HEK293 (cell line): Measurements from ENCODE around the gene TTLL1.

Experiments
- CTCF ChIA-PET: fragments of 350-600 bp; formaldehyde crosslinking; extraction: SDS; loops from one replicate; lab custom pipeline; 2021; ENCODE audit warnings: antibody characterized with exemption; lab: Yijun Ruan, JAX
- POLR2A ChIA-PET: fragments of 300-600 bp; formaldehyde crosslinking; extraction: SDS; loops from one replicate; lab custom pipeline; 2020; ENCODE audit warnings: antibody characterized with exemption, inconsistent platforms; lab: Yijun Ruan, JAX
- H3K27ac ChIP-seq: fragments of 200-500 bp; sonication (Bioruptor generic); 2 replicates; pipeline ENCODE4 v1.5.1; 2014; ENCODE audit warnings: low read depth, low read length, control low read depth, inconsistent platforms; ENCODE audit errors: extremely low read depth
- H3K36me3 ChIP-seq, 2 experiments: fragments of 200-500 bp in 1 of 2; sonication (Bioruptor generic) in 1 of 2; 1 replicate in 1 of 2; 2 replicates in 1 of 2; pipeline ENCODE4 v1.5.1; 2014 to 2017; ENCODE audit warnings: inconsistent platforms in 2 of 2, low read length in 2 of 2; ENCODE audit not compliant: control insufficient read depth in 2 of 2, insufficient read depth in 1 of 2
- H3K4me1 ChIP-seq: fragments of 200-500 bp; sonication (Bioruptor generic); 2 replicates; pipeline ENCODE4 v1.5.1; 2014; ENCODE audit warnings: mild to moderate bottlenecking, low read length, inconsistent platforms; ENCODE audit not compliant: control insufficient read depth, insufficient read depth
- H3K4me3 ChIP-seq: 2 replicates; pipeline ENCODE4 v1.5.1; 2011; ENCODE audit warnings: low read depth, mild to moderate bottlenecking, control low read depth, low read length, moderate library complexity
- H3K9me3 ChIP-seq: fragments of 200-500 bp; sonication (Bioruptor generic); 2 replicates; pipeline ENCODE4 v1.5.1; 2014; ENCODE audit warnings: low read depth, low read length, inconsistent platforms; ENCODE audit not compliant: control insufficient read depth, insufficient read depth
- BCL6B ChIP-seq: fragments of 450-650 bp; formaldehyde crosslinking; IDR thresholded peaks from 2 replicates; pipeline ENCODE4 v1.5.1; 2017; ENCODE audit warnings: missing biosample characterization, missing genetic modification characterization
- GLI2 ChIP-seq: fragments of 450-650 bp; formaldehyde crosslinking; IDR thresholded peaks from 2 replicates; pipeline ENCODE4; 2017; ENCODE audit warnings: missing biosample characterization, missing genetic modification characterization, low read depth, borderline replicate concordance
- PRDM10 ChIP-seq: fragments of 450-650 bp; formaldehyde crosslinking; IDR thresholded peaks from 2 replicates; pipeline ENCODE4 v1.5.1; 2016; ENCODE audit warnings: missing biosample characterization, missing genetic modification characterization
- REPIN1 ChIP-seq: fragments of 450-650 bp; formaldehyde crosslinking; IDR thresholded peaks from 2 replicates; pipeline ENCODE4 v1.5.1; 2017; ENCODE audit warnings: missing biosample characterization, missing genetic modification characterization, low read depth
- SP3 ChIP-seq: fragments of 450-650 bp; formaldehyde crosslinking; IDR thresholded peaks from 2 replicates; pipeline ENCODE4 v1.5.1; 2016; ENCODE audit warnings: missing biosample characterization, missing genetic modification characterization
- SP7 ChIP-seq: fragments of 450-650 bp; formaldehyde crosslinking; IDR thresholded peaks from 2 replicates; pipeline ENCODE4 v1.5.1; 2016; ENCODE audit warnings: missing biosample characterization, missing genetic modification characterization
- ZBTB17 ChIP-seq: fragments of 450-650 bp; formaldehyde crosslinking; IDR thresholded peaks from 2 replicates; pipeline ENCODE4 v1.5.1; 2016; ENCODE audit warnings: missing biosample characterization, missing genetic modification characterization
- ZFHX2 ChIP-seq: fragments of 450-650 bp; formaldehyde crosslinking; conservative IDR thresholded peaks from 2 replicates; pipeline ENCODE4 v1.5.1; 2016; ENCODE audit warnings: missing biosample characterization, missing genetic modification characterization
- ZFP41 ChIP-seq: fragments of 450-650 bp; formaldehyde crosslinking; IDR thresholded peaks from 2 replicates; pipeline ENCODE4 v1.5.1; 2016; ENCODE audit warnings: missing biosample characterization, missing genetic modification characterization, borderline replicate concordance
- ZNF335 ChIP-seq: fragments of 450-650 bp; formaldehyde crosslinking; conservative IDR thresholded peaks from 2 replicates; pipeline ENCODE4 v1.5.1; 2016; ENCODE audit warnings: missing biosample characterization, missing genetic modification characterization
- ZNF394 ChIP-seq: fragments of 450-650 bp; formaldehyde crosslinking; IDR thresholded peaks from 2 replicates; pipeline ENCODE4 v1.5.1; 2016; ENCODE audit warnings: missing biosample characterization, missing genetic modification characterization, mild to moderate bottlenecking, moderate library complexity, borderline replicate concordance
- ZNF48 ChIP-seq: fragments of 450-650 bp; formaldehyde crosslinking; IDR thresholded peaks from 2 replicates; pipeline ENCODE4 v1.5.1; 2016; ENCODE audit warnings: missing biosample characterization, missing genetic modification characterization
- ZNF623 ChIP-seq: fragments of 450-650 bp; formaldehyde crosslinking; IDR thresholded peaks from 2 replicates; pipeline ENCODE4 v1.5.1; 2016; ENCODE audit warnings: missing biosample characterization, missing genetic modification characterization
- ZNF660 ChIP-seq: fragments of 450-650 bp; IDR thresholded peaks from 2 replicates; pipeline ENCODE4 v1.5.1; 2018; ENCODE audit warnings: missing biosample characterization, mild to moderate bottlenecking, missing genetic modification characterization
- ZNF692 ChIP-seq: fragments of 450-650 bp; formaldehyde crosslinking; IDR thresholded peaks from 2 replicates; pipeline ENCODE4 v1.5.1; 2016; ENCODE audit warnings: missing biosample characterization, missing genetic modification characterization
- ZNF792 ChIP-seq: fragments of 450-650 bp; formaldehyde crosslinking; IDR thresholded peaks from 2 replicates; pipeline ENCODE4 v1.5.1; 2016; ENCODE audit warnings: missing biosample characterization, missing genetic modification characterization
- TF ChIP-seq, protein P1 (sequence below): fragments of 450-650 bp; formaldehyde crosslinking; IDR thresholded peaks from 2 replicates; pipeline ENCODE4 v1.5.1; 2016; ENCODE audit warnings: missing biosample characterization, missing genetic modification characterization
- TF ChIP-seq, protein P2 (sequence below): fragments of 450-650 bp; formaldehyde crosslinking; IDR thresholded peaks from 2 replicates; pipeline ENCODE4 v1.5.1; 2016; ENCODE audit warnings: missing biosample characterization, missing genetic modification characterization
- TF ChIP-seq, protein P3 (sequence below): fragments of 450-650 bp; IDR thresholded peaks from 2 replicates; pipeline ENCODE4 v1.5.1; 2018; ENCODE audit warnings: missing biosample characterization, mild to moderate bottlenecking, missing genetic modification characterization

Gene TTLL1

GRCh38 chr22:43090130-43090789 is 1.1 kb upstream of the TTLL1 start (continued):
- TF ChIP-seq REPIN1 (tag by site-specific recombination) = no peak
- TF ChIP-seq, protein P1, sequence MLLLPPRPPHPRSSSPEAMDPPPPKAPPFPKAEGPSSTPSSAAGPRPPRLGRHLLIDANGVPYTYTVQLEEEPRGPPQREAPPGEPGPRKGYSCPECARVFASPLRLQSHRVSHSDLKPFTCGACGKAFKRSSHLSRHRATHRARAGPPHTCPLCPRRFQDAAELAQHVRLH (tag by site-specific recombination) = no peak

DNA sequence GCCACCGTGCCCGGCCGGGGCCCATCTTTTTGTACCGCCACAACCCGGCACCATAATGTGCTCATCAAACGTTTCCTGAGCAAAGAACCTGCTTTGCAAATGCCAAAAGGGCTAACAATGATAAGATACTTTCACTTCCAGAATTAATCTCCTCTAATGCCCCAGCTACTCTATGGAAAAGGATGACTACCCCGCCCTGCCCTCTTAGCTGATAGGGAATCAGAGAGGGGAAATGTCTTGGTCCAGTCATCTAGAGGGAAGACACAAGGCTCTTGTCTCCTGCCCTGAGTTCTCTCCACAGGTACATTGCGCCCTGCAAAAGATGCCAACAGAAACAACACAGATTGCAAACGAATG is 586 bp downstream of the TTLL1 start:
- peak overlapping the region; percentile 73 for H3K4me3 ChIP-seq
- CTCF ChIA-PET = interaction anchor here (0.6 to 0.7 kb wide), 2 partner anchors 30 to 221 kb away, joined by 3 read pairs; no protein-coding TSS in a partner anchor
- no peaks in the 10 kb centered on the region for H3K4me1 ChIP-seq
- H3K36me3 ChIP-seq = no peaks in the 10 kb centered on the region; a peak in 1 of 3 replicates
- POLR2A ChIA-PET = no interaction called here
- H3K27ac ChIP-seq = peak overlapping the region; percentile 26; the same call in 1 of the 2 replicates
- TF ChIP-seq, protein P2, sequence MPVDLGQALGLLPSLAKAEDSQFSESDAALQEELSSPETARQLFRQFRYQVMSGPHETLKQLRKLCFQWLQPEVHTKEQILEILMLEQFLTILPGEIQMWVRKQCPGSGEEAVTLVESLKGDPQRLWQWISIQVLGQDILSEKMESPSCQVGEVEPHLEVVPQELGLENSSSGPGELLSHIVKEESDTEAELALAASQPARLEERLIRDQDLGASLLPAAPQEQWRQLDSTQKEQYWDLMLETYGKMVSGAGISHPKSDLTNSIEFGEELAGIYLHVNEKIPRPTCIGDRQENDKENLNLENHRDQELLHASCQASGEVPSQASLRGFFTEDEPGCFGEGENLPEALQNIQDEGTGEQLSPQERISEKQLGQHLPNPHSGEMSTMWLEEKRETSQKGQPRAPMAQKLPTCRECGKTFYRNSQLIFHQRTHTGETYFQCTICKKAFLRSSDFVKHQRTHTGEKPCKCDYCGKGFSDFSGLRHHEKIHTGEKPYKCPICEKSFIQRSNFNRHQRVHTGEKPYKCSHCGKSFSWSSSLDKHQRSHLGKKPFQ (tag by site-specific recombination) = no peak
- TF ChIP-seq ZNF623 (tag by site-specific recombination) = 0 out of 2 replicates have a peak, but pooled peaks have one; percentile 24
- TF ChIP-seq GLI2 (tag by site-specific recombination) = no peak
- TF ChIP-seq ZFP41 = no peak
- no peak for TF ChIP-seq ZNF48 (tag by site-specific recombination)
- peak; percentile 65; the same call in 1 of the 2 replicates for TF ChIP-seq ZNF394 (tag by site-specific recombination)
- TF ChIP-seq ZNF792 (tag by site-specific recombination) = no peak
- no peaks in the 10 kb centered on the region for H3K9me3 ChIP-seq

DNA sequence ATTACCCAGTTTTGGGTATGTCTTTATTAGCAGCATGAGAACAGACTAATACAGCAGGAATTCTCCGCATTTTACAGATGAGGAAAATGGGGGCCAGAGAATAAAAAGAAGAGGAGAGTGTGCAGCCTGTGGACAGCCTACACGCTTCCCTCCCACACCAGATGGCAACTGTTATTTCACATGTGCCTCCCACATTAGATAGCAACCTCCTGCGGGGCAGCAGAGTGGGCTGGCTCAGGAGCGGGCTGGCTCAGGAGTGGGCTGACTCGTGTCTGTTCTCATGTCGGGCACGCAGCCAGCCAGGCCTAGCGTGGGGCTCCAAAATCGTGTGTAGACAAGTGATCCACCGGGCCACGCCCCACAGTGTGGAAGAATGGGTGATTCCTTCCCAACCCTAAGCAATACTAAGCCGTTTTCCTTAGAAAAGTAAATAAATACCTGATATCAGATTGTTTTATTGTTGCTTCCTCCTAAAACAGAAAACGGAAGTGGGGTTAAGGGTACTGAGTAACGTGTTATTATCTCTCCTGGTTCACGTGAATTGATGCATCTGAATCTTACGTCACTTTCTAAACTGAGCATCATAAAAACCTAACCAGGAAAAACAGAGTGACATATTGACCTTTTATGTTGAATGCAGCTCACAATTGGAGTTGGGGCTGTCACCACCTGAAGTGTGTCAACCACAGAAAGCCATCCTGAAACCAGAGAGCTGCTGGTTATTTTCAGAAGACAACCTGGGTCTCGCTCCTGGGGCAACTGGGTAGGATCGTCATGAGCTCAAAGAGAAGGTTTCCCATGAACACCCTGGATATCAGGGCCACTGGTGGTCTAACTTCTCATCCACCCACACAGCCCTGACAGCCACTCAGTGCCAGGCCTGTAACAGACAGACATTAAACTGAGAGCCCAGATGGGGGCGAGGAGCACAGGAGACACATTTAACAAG is 3.3 kb downstream of the TTLL1 start:
- POLR2A ChIA-PET = interaction anchor here (0.9 to 1.0 kb wide), 2 partner anchors 8 to 12 kb away, joined by 3 to 6 read pairs; no protein-coding TSS in a partner anchor
- no peaks in the 10 kb centered on the region; a peak in 1 of 3 replicates for H3K36me3 ChIP-seq
- no peaks in the 10 kb centered on the region for H3K4me1 ChIP-seq
- CTCF ChIA-PET = interaction anchor here (1.1 to 1.3 kb wide), 3 partner anchors 25 to 52 kb away, joined by 4 read pairs; no protein-coding TSS in a partner anchor
- no peak overlapping the region for H3K27ac ChIP-seq
- no peaks in the 10 kb centered on the region for H3K9me3 ChIP-seq
- H3K4me3 ChIP-seq = no peak overlapping the region
- peak; percentile 97 for TF ChIP-seq ZFHX2 (tag by site-specific recombination)
- TF ChIP-seq SP3 (tag by site-specific recombination) = no peak
- TF ChIP-seq, protein P3, sequence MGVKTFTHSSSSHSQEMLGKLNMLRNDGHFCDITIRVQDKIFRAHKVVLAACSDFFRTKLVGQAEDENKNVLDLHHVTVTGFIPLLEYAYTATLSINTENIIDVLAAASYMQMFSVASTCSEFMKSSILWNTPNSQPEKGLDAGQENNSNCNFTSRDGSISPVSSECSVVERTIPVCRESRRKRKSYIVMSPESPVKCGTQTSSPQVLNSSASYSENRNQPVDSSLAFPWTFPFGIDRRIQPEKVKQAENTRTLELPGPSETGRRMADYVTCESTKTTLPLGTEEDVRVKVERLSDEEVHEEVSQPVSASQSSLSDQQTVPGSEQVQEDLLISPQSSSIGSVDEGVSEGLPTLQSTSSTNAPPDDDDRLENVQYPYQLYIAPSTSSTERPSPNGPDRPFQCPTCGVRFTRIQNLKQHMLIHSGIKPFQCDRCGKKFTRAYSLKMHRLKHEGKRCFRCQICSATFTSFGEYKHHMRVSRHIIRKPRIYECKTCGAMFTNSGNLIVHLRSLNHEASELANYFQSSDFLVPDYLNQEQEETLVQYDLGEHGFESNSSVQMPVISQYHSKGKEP (tag by site-specific recombination) = no peak
- peak; percentile 91 for TF ChIP-seq SP7 (tag by site-specific recombination)
- peak; percentile 41 for TF ChIP-seq PRDM10 (tag by site-specific recombination)
- TF ChIP-seq BCL6B = peak; percentile 73; the same call in 1 of the 2 replicates
- TF ChIP-seq ZNF335 = peak; percentile 43
- no peak for TF ChIP-seq ZNF660 (tag by site-specific recombination)
- TF ChIP-seq ZNF48 (tag by site-specific recombination) = no peak
- TF ChIP-seq ZNF692 (tag by site-specific recombination) = no peak
- TF ChIP-seq ZBTB17 (tag by site-specific recombination) = peak; percentile 60
